GM23338 (cell line): ENCODE measurements around the gene HSD11B2. TPM values are rescaled to one million over a fixed set of nuclear protein-coding genes. Genes with fewer than 3 reads are reported as not detected.
A peak's percentile ranks its signal among the peaks of the same experiment; 100 is the strongest.

Experiments used
- ATAC-seq: fragments of 200-7000 bp; cut with Tn5 transposase; 3 replicates; pipeline ENCODE4 v1.9.1; 2020
- DNase-seq: peaks from one replicate; pipeline ENCODE4 v3.0.0-alpha.2; 2015; ENCODE audit warnings: low spot score
- H2AFZ ChIP-seq: fragments of 200-600 bp; sonication (generic); 2 replicates; pipeline ENCODE4 v1.8.0; 2016; ENCODE audit warnings: antibody characterized with exemption, mild to moderate bottlenecking, moderate library complexity
- H3F3A ChIP-seq: fragments of 200-600 bp; sonication (generic); replicated peaks from 2 replicates; pipeline ENCODE4 v1.8.0; 2017; ENCODE audit warnings: antibody characterized with exemption, mixed run types, low read depth
- H3K27ac ChIP-seq: fragments of 200-600 bp; sonication (generic); 2 replicates; pipeline ENCODE4 v1.6.1; 2016; ENCODE audit warnings: low read depth
- H3K27me3 ChIP-seq: fragments of 200-600 bp; sonication (generic); 2 replicates; pipeline ENCODE4 v1.8.0; 2016; ENCODE audit warnings: mild to moderate bottlenecking, mixed run types, moderate library complexity; ENCODE audit not compliant: insufficient read depth
- H3K36me3 ChIP-seq: fragments of 200-600 bp; sonication (generic); 2 replicates; pipeline ENCODE4 v1.8.0; 2016; ENCODE audit warnings: mild to moderate bottlenecking; ENCODE audit not compliant: insufficient read depth
- H3K4me1 ChIP-seq: fragments of 200-600 bp; sonication (generic); 2 replicates; pipeline ENCODE4 v1.8.0; 2016; ENCODE audit warnings: mild to moderate bottlenecking, moderate library complexity; ENCODE audit not compliant: insufficient read depth
- H3K4me2 ChIP-seq: fragments of 200-600 bp; sonication (generic); 2 replicates; pipeline ENCODE4 v1.7.1; 2017; ENCODE audit warnings: mixed run types
- H3K4me3 ChIP-seq: fragments of 200-600 bp; sonication (generic); 2 replicates; pipeline ENCODE4 v1.6.1; 2016; ENCODE audit warnings: mixed run types
- H3K79me2 ChIP-seq: fragments of 200-600 bp; sonication (generic); replicated peaks from 2 replicates; pipeline ENCODE4 v1.8.0; 2017; ENCODE audit warnings: mild to moderate bottlenecking; ENCODE audit not compliant: insufficient read depth
- H3K9me2 ChIP-seq: fragments of 200-600 bp; sonication (generic); 2 replicates; pipeline ENCODE4 v1.8.0; 2017; ENCODE audit not compliant: insufficient read depth
- H4K20me1 ChIP-seq: fragments of 200-600 bp; sonication (generic); replicated peaks from 2 replicates; pipeline ENCODE4 v1.8.0; 2017; ENCODE audit warnings: mild to moderate bottlenecking; ENCODE audit not compliant: insufficient read depth
- H3K27ac Mint-ChIP-seq: 2 replicates; pipeline ENCODE4 v1.8.0; 2020; ENCODE audit warnings: inconsistent platforms, mild to moderate bottlenecking, moderate library complexity, mixed read lengths
- H3K27me3 Mint-ChIP-seq: 3 replicates; pipeline ENCODE4 v1.8.0; 2022; ENCODE audit warnings: low read depth, mild to moderate bottlenecking, moderate library complexity, mixed read lengths, inconsistent platforms; ENCODE audit not compliant: insufficient read depth, poor library complexity
- H3K36me3 Mint-ChIP-seq: 3 replicates; pipeline ENCODE4 v1.8.0; 2021; ENCODE audit warnings: low read depth, mild to moderate bottlenecking, inconsistent platforms, moderate library complexity, mixed read lengths
- H3K4me1 Mint-ChIP-seq: 3 replicates; pipeline ENCODE4 v1.8.0; 2020; ENCODE audit warnings: mild to moderate bottlenecking, inconsistent platforms, mixed read lengths
- H3K4me3 Mint-ChIP-seq: 3 replicates; pipeline ENCODE4 v1.8.0; 2021; ENCODE audit warnings: moderate library complexity, mild to moderate bottlenecking, inconsistent platforms, mixed read lengths
- H3K9me3 Mint-ChIP-seq: 3 replicates; pipeline ENCODE4 v1.8.0; 2020; ENCODE audit warnings: moderate library complexity, mild to moderate bottlenecking, inconsistent platforms, mixed read lengths
- CTCF ChIP-seq, 2 experiments: fragments of 200-600 bp in 1 of 2; sonication (generic) in 1 of 2; conservative IDR thresholded peaks; 2 replicates each; pipeline versions ENCODE4 v1.5.1 to v1.6.1; 2016 to 2017; ENCODE audit warnings: antibody characterized with exemption in 2 of 2, low read depth in 2 of 2, mild to moderate bottlenecking in 2 of 2, moderate library complexity in 1 of 2
- EZH2phosphoT487 ChIP-seq: fragments of 200-600 bp; sonication (generic); IDR thresholded peaks from one replicate; pipeline ENCODE4 v1.8.1; 2018; ENCODE audit warnings: antibody characterized with exemption; ENCODE audit not compliant: unreplicated experiment
- REST ChIP-seq: IDR thresholded peaks from one replicate; pipeline ENCODE4 v1.6.1; 2018; ENCODE audit warnings: antibody characterized with exemption; ENCODE audit not compliant: unreplicated experiment
- ZNF114 ChIP-seq: fragments of 250-450 bp; sonication (Bioruptor Pico); IDR thresholded peaks from 2 replicates; pipeline ENCODE4 v1.5.0; 2020; ENCODE audit warnings: mild to moderate bottlenecking, moderate library complexity
- ZNF462 ChIP-seq: fragments of 250-450 bp; sonication (Bioruptor Pico); IDR thresholded peaks from 2 replicates; pipeline ENCODE4 v1.5.0; 2020; ENCODE audit warnings: mild to moderate bottlenecking, moderate library complexity
- polyA plus RNA-seq: library from polyadenylated mRNA; unstranded; fragments of >200 nt; fragmentation: Nextera tagmentation; extraction: Ambion mirVana; gene quantifications from 2 replicates; pipeline ENCODE4 v1.2.1, GENCODE V29; 2016
- total RNA-seq: library from RNA; depleted of rRNA; stranded (reverse); fragments of >200 nt; shearing (Covaris generic); gene quantifications from 2 replicates; pipeline ENCODE4 v1.2.3, GENCODE V29; 2014

The HSD11B2 gene
- total and polyA plus RNA-seq, 2 experiments from 2014 or later = 14.8 to 23.0 TPM

- H3K4me3 ChIP-seq = no peak overlapping the region
- H4K20me1 ChIP-seq = no peaks in the 10 kb centered on the region
- no peaks in the 10 kb centered on the region for H3K36me3 Mint-ChIP-seq
- ATAC-seq (no peak), DNase-seq (peak; percentile 73)
- peaks cover 37% of the 10 kb centered on the region for H3K4me1 ChIP-seq
- H3K27me3 Mint-ChIP-seq = peaks cover 26% of the 10 kb centered on the region
- H3K9me3 Mint-ChIP-seq = peaks cover 3% of the 10 kb centered on the region; the same call in 1 of the 3 replicates
- H3K79me2 ChIP-seq = no peaks in the 10 kb centered on the region
- no peak overlapping the region for H2AFZ ChIP-seq
- TF ChIP-seq REST (no peak), CTCF (conservative IDR thresholded peaks at IDR 0.05; ENCODE audit: low read depth in 2 of 2) (peak; percentile 33 to 44)
- no peak overlapping the region for H3K27ac Mint-ChIP-seq
- no peaks in the 10 kb centered on the region for H3K27me3 ChIP-seq
- peaks cover 40% of the 10 kb centered on the region for H3K4me1 Mint-ChIP-seq
- H3K4me3 Mint-ChIP-seq = no peak overlapping the region
- no peaks in the 10 kb centered on the region for H3K36me3 ChIP-seq
- H3K4me2 ChIP-seq = no peak overlapping the region
- H3K27ac ChIP-seq = no peak overlapping the region
- no peaks in the 10 kb centered on the region for H3K9me2 ChIP-seq
- peaks cover 17% of the 10 kb centered on the region; the same call in 1 of the 2 replicates for H3F3A ChIP-seq
Observed at GRCh38 chr16:67419931-67420330, 11.0 kb upstream of the HSD11B2 start.

GRCh38 chr16:67421030-67421429, 9.9 kb upstream of the HSD11B2 start:
- H3K4me3 ChIP-seq = no peak overlapping the region
- Mint-ChIP-seq H3K36me3 (no peaks in the 10 kb centered on the region), H3K27ac (no peak overlapping the region), H3K4me1 (peaks cover 47% of the 10 kb centered on the region), H3K9me3 (peaks cover 3% of the 10 kb centered on the region; the same call in 1 of the 3 replicates), H3K27me3 (peaks cover 22% of the 10 kb centered on the region), H3K4me3 (no peak overlapping the region)
- TF ChIP-seq CTCF (conservative IDR thresholded peaks at IDR 0.05; ENCODE audit: low read depth in 2 of 2) (no peak), EZH2phosphoT487 (no peak), ZNF462 (CRISPR knock-in tag) (peak; percentile 43; the same call in 1 of the 2 replicates), ZNF114 (CRISPR knock-in tag) (no peak)
- H3K27me3 ChIP-seq = no peaks in the 10 kb centered on the region
- H2AFZ ChIP-seq = 0 out of 2 replicates have a peak overlapping the region, but pooled peaks have one; percentile 73
- H3K9me2 ChIP-seq = no peaks in the 10 kb centered on the region
- peak overlapping the region; percentile 80; the same call in 1 of the 2 replicates for H3K27ac ChIP-seq
- no peaks in the 10 kb centered on the region for H3K79me2 ChIP-seq
- ATAC-seq (no peak), DNase-seq (peak; percentile 58)
- peak overlapping the region; percentile 39; the same call in 1 of the 2 replicates for H3K4me2 ChIP-seq
- H3K36me3 ChIP-seq = no peaks in the 10 kb centered on the region
- peaks cover 11% of the 10 kb centered on the region; the same call in 1 of the 2 replicates for H3F3A ChIP-seq
- H3K4me1 ChIP-seq = peaks cover 48% of the 10 kb centered on the region
- H4K20me1 ChIP-seq = no peaks in the 10 kb centered on the region
